Prostate gland (tissue), 2 donors: ENCODE measurements around the gene SNN.

ENCODE experiments used
- CTCF ChIP-seq, 4 experiments: fragments of 200-600 bp in 2 of 4; fragments of 450-650 bp in 2 of 4; sonication (generic) in 2 of 4; IDR thresholded peaks; 1 replicate in 3 of 4; 2 replicates in 1 of 4; pipeline ENCODE4 v1.5.1; 2016 to 2019; ENCODE audit warnings: antibody characterized with exemption in 4 of 4, mild to moderate bottlenecking in 2 of 4, moderate library complexity in 2 of 4
- POLR2A ChIP-seq: fragments of 450-650 bp; IDR thresholded peaks from one replicate; pipeline ENCODE4 v1.6.1; 2016; ENCODE audit warnings: antibody characterized with exemption, mild to moderate bottlenecking
- POLR2AphosphoS5 ChIP-seq: sonication (generic); formaldehyde crosslinking; IDR thresholded peaks from one replicate; pipeline ENCODE4 v1.6.1; 2017; ENCODE audit warnings: antibody characterized with exemption

DNA sequence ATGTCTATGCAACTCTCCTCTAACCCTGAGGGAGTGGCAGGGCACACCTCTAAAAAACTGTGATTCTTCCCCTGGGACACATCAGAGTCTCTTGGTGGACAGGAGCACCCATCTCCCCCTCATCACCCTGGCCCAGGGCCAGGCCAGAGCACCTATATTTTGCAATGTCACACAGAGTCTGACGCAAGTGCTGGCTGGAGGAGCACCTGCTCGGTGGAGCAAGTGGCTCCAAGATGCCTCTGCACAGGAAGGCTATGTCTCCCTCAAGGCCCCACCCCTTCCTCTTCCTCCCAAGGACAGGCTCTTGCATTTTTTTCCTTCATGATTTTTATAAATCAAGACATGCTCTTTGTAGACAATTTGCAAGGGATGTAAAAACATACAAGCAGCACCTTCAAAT lies 13.3 kb downstream of the SNN start:
- TF ChIP-seq CTCF (IDR thresholded peaks at IDR 0.05) (no peak), POLR2A (no peak), POLR2AphosphoS5 (no peak)
